Common myeloid progenitor, CD34-positive (primary cell): ENCODE data around the gene CYP51A1.
"Not testable (repeated sequence)": the region's sequence is repeated elsewhere in the genome, so short reads cannot be mapped to it uniquely, and the experiment has no call there.

ENCODE experiments used
- CTCF ChIA-PET: fragments of 350-600 bp; sonication (Branson Sonifier 250); formaldehyde crosslinking; loops from one replicate; lab custom pipeline; 2021; ENCODE audit warnings: antibody characterized with exemption; lab: Charles Lee
- POLR2A ChIA-PET: fragments of 350-600 bp; sonication (Branson Sonifier 250); formaldehyde crosslinking; loops from one replicate; lab custom pipeline; 2021; ENCODE audit warnings: antibody characterized with exemption; lab: Charles Lee
- DNase-seq, 3 donors: peaks; one replicate each; pipeline versions ENCODE4 v3.0.0 to v3.0.0-alpha.2; 2013
- H3K27ac ChIP-seq, 2 experiments: 1 replicate in 1 of 2; 2 replicates in 1 of 2; pipeline ENCODE4 v1.7.0; 2013; ENCODE audit warnings: inconsistent platforms in 2 of 2, low read length in 2 of 2, mild to moderate bottlenecking in 2 of 2, low read depth in 1 of 2, moderate library complexity in 1 of 2; ENCODE audit not compliant: severe bottlenecking in 2 of 2, insufficient read depth in 1 of 2, poor library complexity in 1 of 2
- H3K27me3 ChIP-seq, 5 experiments: replicated peaks in 2 of 5; 1 replicate in 3 of 5; 2 replicates in 2 of 5; pipeline versions ENCODE4 v1.6.1 to v1.7.0; 2013; ENCODE audit warnings: low read length in 4 of 5, mild to moderate bottlenecking in 2 of 5, moderate library complexity in 2 of 5, inconsistent platforms in 1 of 5; ENCODE audit not compliant: insufficient read depth in 5 of 5, control insufficient read depth in 4 of 5
- H3K36me3 ChIP-seq, 4 experiments: 1 replicate in 2 of 4; 2 replicates in 2 of 4; pipeline versions ENCODE4 v1.6.1 to v1.7.0; 2013; ENCODE audit warnings: low read length in 3 of 4, control low read depth in 1 of 4, mild to moderate bottlenecking in 1 of 4; ENCODE audit not compliant: control insufficient read depth in 4 of 4, insufficient read depth in 4 of 4
- H3K4me1 ChIP-seq, 4 experiments: 1 replicate in 3 of 4; 2 replicates in 1 of 4; pipeline versions ENCODE4 v1.6.1 to v1.7.1; 2013; ENCODE audit warnings: low read length in 3 of 4, mild to moderate bottlenecking in 3 of 4, control low read depth in 1 of 4, inconsistent platforms in 1 of 4, moderate library complexity in 1 of 4; ENCODE audit not compliant: control insufficient read depth in 4 of 4, insufficient read depth in 4 of 4; ENCODE audit errors: control extremely low read depth in 1 of 4
- H3K4me3 ChIP-seq, 7 experiments: 1 replicate in 4 of 7; 2 replicates in 3 of 7; pipeline versions ENCODE4 v1.5.1 to v1.7.0; 2013; ENCODE audit warnings: mild to moderate bottlenecking in 7 of 7, low read length in 6 of 7, moderate library complexity in 6 of 7, inconsistent platforms in 2 of 7, low read depth in 2 of 7, control low read depth in 1 of 7; ENCODE audit not compliant: insufficient read depth in 4 of 7, control insufficient read depth in 1 of 7; ENCODE audit errors: extremely low read depth in 1 of 7
- H3K9me3 ChIP-seq, 5 experiments: 1 replicate in 4 of 5; 2 replicates in 1 of 5; pipeline versions ENCODE4 v1.6.1 to v1.7.1; 2013; ENCODE audit warnings: low read length in 4 of 5, mild to moderate bottlenecking in 2 of 5, inconsistent platforms in 1 of 5, low read depth in 1 of 5, moderate library complexity in 1 of 5; ENCODE audit not compliant: control insufficient read depth in 4 of 5, insufficient read depth in 2 of 5; ENCODE audit errors: control extremely low read depth in 1 of 5
- WGBS: methylation state at CpG from one replicate; pipeline ENCODE4 v1.1.5; 2013; ENCODE audit not compliant: insufficient coverage; 5-methylcytosine and 5-hydroxymethylcytosine counted together

CYP51A1 gene

DNA sequence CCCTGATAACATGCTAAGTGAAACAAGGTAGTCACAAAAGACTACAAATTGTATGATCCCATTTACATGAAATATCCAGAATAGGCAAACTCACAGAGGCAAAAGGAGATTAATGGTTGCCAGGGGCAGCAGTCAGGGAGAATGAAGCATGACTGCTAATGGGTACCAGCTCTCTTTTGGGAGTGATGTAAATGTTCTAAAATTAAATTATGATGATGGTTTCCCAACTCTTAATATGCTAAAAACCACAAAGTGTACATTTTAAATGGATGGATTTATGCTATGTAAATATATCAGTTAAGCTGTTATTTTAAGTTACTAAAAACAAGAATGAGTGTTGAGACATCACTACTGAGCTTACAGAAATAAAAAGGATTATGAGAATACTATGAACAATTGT, 12.6 kb downstream of the CYP51A1 start:
- CTCF ChIA-PET: no interaction called here
- no peaks in the 10 kb centered on the region for H3K4me1 ChIP-seq
- peaks cover 19 to 91% (median 49%) of the 10 kb centered on the region in 4 experiments for H3K36me3 ChIP-seq
- H3K27me3 ChIP-seq: no peaks in the 10 kb centered on the region
- POLR2A ChIA-PET: no interaction called here
- H3K9me3 ChIP-seq: peaks cover 0 to 12% (median 5%) of the 10 kb centered on the region in 5 experiments
- DNase-seq: no peak
- H3K4me3 ChIP-seq: no peak overlapping the region
- H3K27ac ChIP-seq: no peak overlapping the region

DNA sequence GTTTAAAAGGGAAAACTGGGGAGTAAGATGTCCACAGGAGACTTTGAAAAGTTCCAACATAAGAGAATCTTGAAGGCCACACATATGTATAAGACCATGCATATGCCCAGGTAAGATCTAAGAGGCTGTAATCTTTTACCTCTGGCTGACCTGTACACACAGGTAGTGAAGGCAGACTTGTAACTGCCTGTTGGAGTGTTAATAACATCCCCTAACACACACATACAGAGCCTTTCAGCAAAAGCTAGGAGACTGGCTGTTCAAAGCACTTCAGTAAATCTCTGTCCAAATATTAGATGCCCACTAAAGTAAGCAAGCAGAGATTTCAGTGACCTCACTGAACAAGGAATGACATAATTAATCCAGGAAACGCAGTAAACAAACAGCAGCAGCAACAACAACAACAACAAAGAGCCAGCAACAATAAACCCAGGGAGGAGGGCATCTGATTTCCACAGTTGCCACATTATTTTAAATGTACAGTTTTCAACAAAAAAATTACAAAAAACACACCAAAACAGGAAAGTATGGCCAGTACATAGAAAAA, 15.0 kb downstream of the CYP51A1 start:
- H3K36me3 ChIP-seq: peaks cover 20 to 91% (median 47%) of the 10 kb centered on the region in 4 experiments
- no peak for DNase-seq
- ChIA-PET POLR2A (interaction anchor here (1.0 kb wide), 1 partner anchor 15 kb away, joined by 3 read pairs; the partner anchor contains the start of gene CYP51A1), CTCF (no interaction called here)
- no peak overlapping the region for H3K4me3 ChIP-seq
- H3K9me3 ChIP-seq: peaks cover 0 to 12% (median 5%) of the 10 kb centered on the region in 5 experiments
- H3K27me3 ChIP-seq: no peaks in the 10 kb centered on the region
- no peaks in the 10 kb centered on the region for H3K4me1 ChIP-seq
- no peak overlapping the region for H3K27ac ChIP-seq
- no CpG with 5 or more reads among the region's 1 CpG for WGBS

DNA sequence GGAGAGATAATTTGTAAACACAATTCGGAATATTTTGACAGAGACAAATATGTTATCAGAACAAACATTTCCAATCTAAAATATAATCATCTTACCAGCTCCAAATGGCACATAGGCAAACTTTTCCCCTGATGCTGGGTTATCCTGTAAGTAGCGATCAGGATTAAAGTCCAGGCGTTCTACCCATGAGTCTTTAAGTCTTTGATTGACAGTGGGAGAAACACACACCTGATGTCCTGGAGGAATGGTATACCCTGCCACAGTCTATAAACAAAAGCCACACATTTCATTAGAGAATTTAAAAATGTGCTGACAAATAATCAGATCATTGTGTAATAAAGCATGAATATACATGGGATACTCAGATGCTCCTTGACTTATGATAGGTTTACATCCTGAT, 17.3 kb downstream of the CYP51A1 start:
- Histone ChIP-seq H3K9me3 (peaks cover 0 to 5% (median 3%) of the 10 kb centered on the region in 5 experiments), H3K4me1 (no peaks in the 10 kb centered on the region), H3K36me3 (peaks cover 13 to 78% (median 32%) of the 10 kb centered on the region in 4 experiments), H3K27ac (no peak overlapping the region), H3K27me3 (no peaks in the 10 kb centered on the region), H3K4me3 (no peak overlapping the region)
- WGBS: 100% methylated on average over 1 of the region's 3 CpGs
- DNase-seq: no peak
- ChIA-PET POLR2A (no interaction called here), CTCF (interaction anchor here (0.8 kb wide), 1 partner anchor 330 kb away, joined by 3 read pairs; the partner anchor contains the start of gene GATAD1)

DNA sequence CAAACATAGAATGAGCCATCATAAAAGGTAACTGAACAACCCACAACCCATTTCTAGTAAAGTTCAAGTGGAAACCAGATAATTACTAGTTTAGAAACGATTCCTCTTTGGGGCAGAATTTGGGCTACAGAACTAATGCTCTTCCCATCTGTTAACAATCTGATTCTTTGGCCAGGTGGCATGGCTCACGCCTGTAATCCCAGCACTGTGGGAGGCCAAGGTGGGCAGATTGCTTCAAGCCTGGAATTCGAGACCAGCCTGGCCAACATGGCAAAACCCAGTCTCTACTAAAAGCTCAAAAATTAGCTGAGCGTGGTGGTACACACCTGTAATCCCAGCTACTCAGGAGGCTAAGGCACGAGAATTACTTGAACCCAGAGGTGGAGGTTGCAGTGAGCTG, 18.5 kb downstream of the CYP51A1 start:
- WGBS: 100% methylated on average over 4 of the region's 5 CpGs
- no peaks in the 10 kb centered on the region for H3K27me3 ChIP-seq
- no peak for DNase-seq
- H3K27ac ChIP-seq: no peak overlapping the region
- no peak overlapping the region for H3K4me3 ChIP-seq
- POLR2A ChIA-PET: no interaction called here
- no peaks in the 10 kb centered on the region for H3K4me1 ChIP-seq
- peaks cover 14 to 78% (median 29%) of the 10 kb centered on the region in 4 experiments for H3K36me3 ChIP-seq
- CTCF ChIA-PET: no interaction called here
- no peaks in the 10 kb centered on the region for H3K9me3 ChIP-seq

DNA sequence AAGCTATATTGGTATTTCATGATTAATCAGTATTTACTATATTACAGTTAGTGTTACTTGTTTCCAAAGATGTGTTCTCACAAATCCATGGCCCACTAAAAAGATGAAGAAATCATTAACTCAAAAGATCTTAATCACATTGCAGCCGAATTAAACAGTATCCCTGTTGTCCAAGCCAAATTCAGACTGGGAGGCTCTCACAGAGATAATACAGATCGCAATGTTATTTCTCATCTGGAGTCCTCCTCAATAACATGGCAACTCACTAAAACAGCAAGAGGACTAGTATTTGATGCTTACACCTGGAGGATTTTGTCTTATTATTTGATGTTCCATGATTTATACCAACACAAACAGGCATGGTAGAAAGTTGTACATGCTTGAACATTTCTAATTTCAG, 23.4 kb downstream of the CYP51A1 start:
- H3K9me3 ChIP-seq: no peaks in the 10 kb centered on the region
- DNase-seq: no peak
- ChIA-PET CTCF (interaction anchor here (0.8 kb wide), 1 partner anchor 25 kb away, joined by 3 read pairs; no protein-coding TSS in a partner anchor), POLR2A (no interaction called here)
- H3K4me1 ChIP-seq: no peaks in the 10 kb centered on the region
- H3K4me3 ChIP-seq: no peak overlapping the region
- no peaks in the 10 kb centered on the region for H3K27me3 ChIP-seq
- peaks cover 21 to 63% (median 39%) of the 10 kb centered on the region in 4 experiments for H3K36me3 ChIP-seq
- WGBS: no CpG with 5 or more reads among the region's 2 CpGs
- no peak overlapping the region for H3K27ac ChIP-seq

DNA sequence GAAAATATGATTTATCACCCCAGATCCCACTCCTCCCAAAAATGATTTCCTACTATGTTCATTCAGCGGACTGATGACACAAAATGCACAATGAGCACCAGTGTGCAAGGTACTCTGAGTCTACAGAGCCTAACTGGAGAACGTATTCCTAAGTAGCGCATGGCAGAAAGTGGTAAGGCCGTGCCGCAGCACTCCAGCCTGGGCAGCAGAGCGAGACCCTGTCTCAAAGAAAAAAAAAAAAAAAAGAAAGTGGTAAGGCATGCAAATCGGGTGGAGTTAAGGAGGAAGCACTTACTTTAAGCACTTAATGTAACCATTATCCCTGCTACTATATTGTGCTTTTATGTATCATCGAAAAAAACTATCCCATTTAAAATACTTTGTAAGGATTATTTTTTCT, 25.5 kb downstream of the CYP51A1 start:
- ChIA-PET CTCF (no interaction called here), POLR2A (no interaction called here)
- Histone ChIP-seq H3K4me3 (no peak overlapping the region), H3K36me3 (peaks cover 17 to 59% (median 36%) of the 10 kb centered on the region in 4 experiments), H3K27ac (no peak overlapping the region), H3K9me3 (no peaks in the 10 kb centered on the region), H3K4me1 (no peaks in the 10 kb centered on the region), H3K27me3 (no peaks in the 10 kb centered on the region)
- 100% methylated on average over 1 of the region's 8 CpGs for WGBS
- no peak for DNase-seq

DNA sequence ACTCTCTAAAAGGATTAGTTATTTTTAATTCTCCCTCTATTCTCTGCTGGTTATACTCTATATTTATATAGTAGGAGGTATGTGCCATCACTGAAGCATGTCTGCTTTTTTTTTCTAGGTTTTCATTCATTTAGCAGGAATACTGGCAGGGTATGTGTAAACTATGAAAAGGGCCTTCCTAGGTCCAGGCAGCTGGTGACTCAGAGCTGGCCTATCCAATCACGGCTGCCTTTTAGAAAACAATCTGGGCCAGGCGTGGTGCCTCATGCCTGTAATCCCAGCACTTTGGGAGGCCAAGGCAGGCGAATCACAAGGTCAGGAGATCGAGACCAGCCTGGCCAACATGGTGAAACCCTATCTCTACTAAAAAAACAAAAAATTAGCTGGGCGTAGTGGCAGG, 31.4 kb downstream of the CYP51A1 start:
- peaks cover 23 to 61% (median 41%) of the 10 kb centered on the region in 4 experiments for H3K36me3 ChIP-seq
- H3K4me3 ChIP-seq, H3K27me3 ChIP-seq, H3K9me3 ChIP-seq, H3K4me1 ChIP-seq, DNase-seq, H3K27ac ChIP-seq, CTCF ChIA-PET, POLR2A ChIA-PET: not testable (repeated sequence)
- WGBS: 100% methylated on average over 4 of the region's 5 CpGs
